HL-60/S4 treated with phorbol 12-myristate 13-acetate at 8.2 ng/mL for 4 days and 3 days (cell line): Measurements from ENCODE around the gene IL17C.

ENCODE experiments used
- in situ Hi-C: fragments of 300-500 bp; cut with MboI; formaldehyde crosslinking; loops from 2 replicates; pipeline ENCODE4 v1.15.0; 2022; ENCODE audit warnings: low sequenced_read_pairs

The IL17C gene

GRCh38 chr16:88638323-88639230, at the start of gene IL17C:
IL17C (plus strand) TSS chr16:88638572; CDS start chr16:88638642, 70 bp downstream.
- in situ Hi-C loops, result no loop called here

- in situ Hi-C loops, result no loop called here
These were observed 49.6 kb upstream of the IL17C start for GRCh38 chr16:88588754-88589153.

- in situ Hi-C loops, result no loop called here
These were observed 48.9 kb upstream of the IL17C start for GRCh38 chr16:88589441-88589840.

- in situ Hi-C loops, result no loop called here
These were observed 46.8 kb upstream of the IL17C start for GRCh38 chr16:88591577-88592021.

- in situ Hi-C loops, result no loop called here
These were observed 45.3 kb upstream of the IL17C start for GRCh38 chr16:88593061-88593460.

- in situ Hi-C loops, result no loop called here
These were observed 44.9 kb upstream of the IL17C start for GRCh38 chr16:88593489-88593888.

GRCh38 chr16:88593910-88594309, 44.5 kb upstream of the IL17C start:
- in situ Hi-C loops, result no loop called here

- in situ Hi-C loops, result no loop called here
These were observed 43.3 kb upstream of the IL17C start for GRCh38 chr16:88595101-88595500.

GRCh38 chr16:88595921-88596320, 42.5 kb upstream of the IL17C start:
- in situ Hi-C loops, result no loop called here

GRCh38 chr16:88596483-88596882, 41.9 kb upstream of the IL17C start:
- in situ Hi-C loops, result no loop called here

GRCh38 chr16:88597856-88598491, 40.4 kb upstream of the IL17C start:
- in situ Hi-C loops, result no loop called here

GRCh38 chr16:88599092-88599733, 39.2 kb upstream of the IL17C start:
- in situ Hi-C loops, result no loop called here

- in situ Hi-C loops, result no loop called here
These were observed 38.4 kb upstream of the IL17C start for GRCh38 chr16:88599825-88600538.

- in situ Hi-C loops, result no loop called here
These were observed 37.9 kb upstream of the IL17C start for GRCh38 chr16:88600539-88600896.

GRCh38 chr16:88601313-88602036, 36.9 kb upstream of the IL17C start:
- in situ Hi-C loops, result no loop called here

- in situ Hi-C loops, result no loop called here
These were observed 36.3 kb upstream of the IL17C start for GRCh38 chr16:88602091-88602490.

GRCh38 chr16:88605186-88606147, 32.9 kb upstream of the IL17C start:
- in situ Hi-C loops, result no loop called here

- in situ Hi-C loops, result no loop called here
These were observed 32.1 kb upstream of the IL17C start for GRCh38 chr16:88606148-88606757.

GRCh38 chr16:88608076-88608475, 30.3 kb upstream of the IL17C start:
- in situ Hi-C loops, result no loop called here
